ENCODE data around the gene TXNDC17. TPM values are rescaled to one million over a fixed set of nuclear protein-coding genes. Genes with fewer than 3 reads are reported as not detected.
"Not testable (repeated sequence)": the region's sequence is repeated elsewhere in the genome, so short reads cannot be mapped to it uniquely, and the experiment has no call there.

The TXNDC17 gene
- total RNA-seq, 1 donor from 2014 or later: 53.2 TPM

- TF ChIP-seq CTCF (IDR thresholded peaks at IDR 0.05; ENCODE audit: borderline replicate concordance): no peak
- peak within 1 kb of the TSS; percentile 98 for H3K4me3 ChIP-seq
- DNase-seq: peak; percentile 95
- intact Hi-C loops (cut with micrococcal nuclease): no loop called here
- H3K27ac ChIP-seq (replicated peaks): peak within 1 kb of the TSS; percentile 88
- H3K9me3 ChIP-seq (replicated peaks): no peaks in the 10 kb centered on the region
- H3K4me1 ChIP-seq: peaks cover 66% of the 10 kb centered on the region
- peaks cover 42% of the 10 kb centered on the region for H3K27me3 ChIP-seq (ENCODE audit: low read depth)
- H3K36me3 ChIP-seq: peaks cover 26% of the 10 kb centered on the region
These were observed 10.6 kb downstream of the TXNDC17 start, which contains the start of the genes C17orf100 and MED31 for GRCh38 chr17:6651354-6651918. TSS of gene C17orf100 (plus strand) at chr17:6651762. CDS start at chr17:6651914, 152 bp downstream. TSS of gene MED31 (minus strand) at chr17:6651605. CDS start at chr17:6651528, 77 bp downstream.

GRCh38 chr17:6651919-6652452, 11.1 kb downstream of the TXNDC17 start:
- no peaks in the 10 kb centered on the region for H3K9me3 ChIP-seq (replicated peaks)
- H3K27ac ChIP-seq (replicated peaks): peak overlapping the region; percentile 88
- peaks cover 44% of the 10 kb centered on the region for H3K27me3 ChIP-seq (ENCODE audit: low read depth)
- peak overlapping the region; percentile 98 for H3K4me3 ChIP-seq
- peaks cover 60% of the 10 kb centered on the region for H3K4me1 ChIP-seq
- TF ChIP-seq CTCF (IDR thresholded peaks at IDR 0.05; ENCODE audit: borderline replicate concordance): no peak
- intact Hi-C loops (cut with micrococcal nuclease): no loop called here
- DNase-seq: no peak
- H3K36me3 ChIP-seq: peaks cover 24% of the 10 kb centered on the region

GRCh38 chr17:6654841-6655731, 14.2 kb downstream of the TXNDC17 start:
- intact Hi-C loops (cut with micrococcal nuclease): no loop called here
- Histone ChIP-seq H3K4me1 (peaks cover 44% of the 10 kb centered on the region), H3K9me3 (replicated peaks) (no peaks in the 10 kb centered on the region), H3K36me3 (no peaks in the 10 kb centered on the region), H3K27ac (replicated peaks) (no peak overlapping the region), H3K27me3 (ENCODE audit: low read depth) (peaks cover 73% of the 10 kb centered on the region), H3K4me3 (peak overlapping the region; percentile 47)
- no peak for DNase-seq
- peak; percentile 20 for TF ChIP-seq CTCF (IDR thresholded peaks at IDR 0.05; ENCODE audit: borderline replicate concordance)

- peak overlapping the region; percentile 47 for H3K4me3 ChIP-seq
- H3K27me3 ChIP-seq (ENCODE audit: low read depth): peaks cover 80% of the 10 kb centered on the region
These were observed 15.0 kb downstream of the TXNDC17 start for GRCh38 chr17:6655732-6656361.

GRCh38 chr17:6656797-6657632, 16.2 kb downstream of the TXNDC17 start:
- H3K9me3 ChIP-seq (replicated peaks); DNase-seq; intact Hi-C loops (cut with micrococcal nuclease); H3K36me3 ChIP-seq; H3K27ac ChIP-seq (replicated peaks); H3K4me3 ChIP-seq: not testable (repeated sequence)
- H3K27me3 ChIP-seq (ENCODE audit: low read depth): peaks cover 90% of the 10 kb centered on the region
- peaks cover 27% of the 10 kb centered on the region for H3K4me1 ChIP-seq

More at GRCh38 chr17:6655732-6656361, 15.0 kb downstream of the TXNDC17 start:
- H3K9me3 ChIP-seq (replicated peaks); DNase-seq; intact Hi-C loops (cut with micrococcal nuclease); H3K27ac ChIP-seq (replicated peaks); H3K36me3 ChIP-seq: not testable (repeated sequence)
- peaks cover 36% of the 10 kb centered on the region for H3K4me1 ChIP-seq
